ENCODE data around the gene PAK2.
"Not testable (repeated sequence)": the region's sequence is repeated elsewhere in the genome, so short reads cannot be mapped to it uniquely, and the experiment has no call there.

The PAK2 gene
- total RNA-seq = 112 to 136 (median 130) reads per million in 4 experiments

DNA sequence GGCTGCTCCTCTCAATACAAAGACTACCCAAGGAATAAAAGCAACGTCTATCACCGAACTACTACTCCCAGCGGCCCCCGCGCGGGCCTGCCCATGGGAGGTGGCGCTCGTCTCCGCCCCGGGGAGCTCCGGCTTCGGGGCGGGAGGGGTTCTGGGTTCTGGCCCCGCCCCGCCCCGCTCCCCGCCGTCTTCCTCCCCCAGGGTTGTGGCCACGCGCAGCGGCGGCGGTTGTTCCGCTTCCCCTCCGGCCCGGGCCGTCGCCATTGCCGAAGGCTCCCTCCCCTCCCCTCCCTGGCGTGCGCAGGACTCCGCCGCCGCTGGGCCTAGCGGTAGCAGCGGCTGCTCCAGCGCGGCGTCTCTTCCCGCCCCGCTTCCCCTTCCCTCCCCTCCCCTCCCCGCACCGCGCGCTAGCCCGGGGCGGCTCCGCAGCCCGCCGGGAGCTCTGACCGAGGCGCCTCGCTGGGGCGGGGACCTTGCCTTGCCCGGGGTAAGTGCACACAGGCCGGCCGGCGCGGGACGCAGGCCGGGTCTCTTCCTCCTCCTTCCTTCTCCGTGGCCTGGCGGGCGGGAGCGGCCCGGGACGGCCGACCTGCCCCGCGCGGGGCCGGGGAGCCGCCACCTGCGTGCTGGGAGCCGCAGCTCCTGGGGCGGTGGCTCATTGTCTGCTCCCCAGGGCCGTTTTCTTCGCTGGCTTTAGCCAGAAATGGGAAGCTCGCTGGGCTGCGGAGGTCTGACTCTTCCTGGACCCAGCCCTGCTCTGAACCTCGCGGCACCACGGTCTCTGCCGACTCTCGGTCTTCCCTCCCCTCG lies at the start of gene PAK2:
Gene PAK2 (plus strand): TSS at position 187 of the 810 bp plus-strand sequence. CDS start 42,790 bp downstream, outside the sequence.
- peak; percentile 81 for DNase-seq

DNA sequence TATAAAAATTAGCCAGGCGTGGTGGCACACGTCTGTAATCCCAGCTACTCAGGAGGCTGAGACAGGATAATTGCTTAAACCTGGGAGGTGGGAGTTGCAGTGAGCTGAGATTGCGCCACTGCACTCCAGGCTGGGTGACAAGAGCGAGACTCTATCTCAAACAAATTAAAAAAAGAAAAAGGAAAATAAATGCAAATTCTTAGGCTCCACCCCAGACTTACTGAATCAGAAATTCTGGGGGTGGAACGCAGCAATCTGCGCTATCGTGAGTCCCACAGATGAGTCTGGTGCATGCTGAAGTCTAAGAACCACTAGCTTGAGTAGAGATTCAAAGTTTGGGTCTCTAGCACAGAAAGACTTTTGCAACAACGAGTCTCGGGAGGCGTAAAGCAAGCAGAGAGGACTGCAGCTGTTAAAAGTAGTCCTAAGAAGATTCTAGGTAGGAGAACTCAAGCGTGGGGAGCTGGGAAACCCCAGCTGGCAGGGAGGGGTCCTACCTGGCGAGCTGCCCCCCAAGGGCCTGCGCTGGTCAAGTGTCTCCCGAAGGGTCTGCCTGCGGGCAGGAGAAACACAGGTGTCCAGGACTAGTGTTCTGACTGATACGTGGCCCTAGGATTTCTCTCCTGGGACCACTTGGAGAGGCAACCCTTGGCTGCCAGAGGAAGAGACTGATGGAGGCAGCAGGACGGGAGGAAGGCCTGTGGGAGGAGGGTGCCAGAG lies 49.6 kb upstream of the PAK2 start:
- no peak for DNase-seq

DNA sequence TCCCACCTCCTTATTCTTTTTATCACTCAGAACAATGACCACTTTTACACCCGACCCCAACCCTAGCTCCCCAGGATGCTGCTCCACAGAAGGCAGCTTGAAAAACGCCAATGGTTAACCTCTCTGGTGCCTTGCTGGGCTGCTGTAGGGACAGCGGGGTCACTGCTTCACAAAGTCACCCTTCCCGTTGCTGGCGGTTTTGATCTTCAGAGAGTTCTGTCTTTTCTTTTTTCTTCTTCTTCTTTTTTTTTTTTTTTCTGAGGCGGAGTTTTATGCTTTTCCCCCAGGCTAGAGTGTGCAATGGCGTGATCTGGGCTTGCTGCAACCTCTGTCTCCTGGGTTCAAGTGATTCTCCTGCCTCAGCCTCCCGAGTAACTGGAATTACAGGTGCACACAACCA lies 48.3 kb upstream of the PAK2 start:
- DNase-seq = no peak

DNA sequence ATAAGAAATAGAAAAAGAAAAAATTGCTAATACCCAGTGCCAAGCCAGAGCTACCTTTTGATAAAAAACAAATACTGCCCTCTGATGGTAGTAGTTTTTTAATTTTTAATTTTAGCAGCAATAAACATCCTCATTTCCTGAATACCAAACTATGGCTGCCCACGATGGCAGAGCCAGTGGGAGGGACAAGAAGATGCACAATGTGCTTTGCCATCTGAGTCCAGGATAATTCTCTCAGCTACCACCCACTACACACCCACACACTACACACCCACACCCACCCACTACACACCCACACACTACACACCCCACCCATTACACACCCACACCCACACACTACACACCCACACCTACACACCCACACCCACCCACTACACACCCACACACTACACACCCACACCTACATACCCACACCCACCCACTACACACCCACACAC lies 45.4 kb upstream of the PAK2 start:
- DNase-seq = no peak

DNA sequence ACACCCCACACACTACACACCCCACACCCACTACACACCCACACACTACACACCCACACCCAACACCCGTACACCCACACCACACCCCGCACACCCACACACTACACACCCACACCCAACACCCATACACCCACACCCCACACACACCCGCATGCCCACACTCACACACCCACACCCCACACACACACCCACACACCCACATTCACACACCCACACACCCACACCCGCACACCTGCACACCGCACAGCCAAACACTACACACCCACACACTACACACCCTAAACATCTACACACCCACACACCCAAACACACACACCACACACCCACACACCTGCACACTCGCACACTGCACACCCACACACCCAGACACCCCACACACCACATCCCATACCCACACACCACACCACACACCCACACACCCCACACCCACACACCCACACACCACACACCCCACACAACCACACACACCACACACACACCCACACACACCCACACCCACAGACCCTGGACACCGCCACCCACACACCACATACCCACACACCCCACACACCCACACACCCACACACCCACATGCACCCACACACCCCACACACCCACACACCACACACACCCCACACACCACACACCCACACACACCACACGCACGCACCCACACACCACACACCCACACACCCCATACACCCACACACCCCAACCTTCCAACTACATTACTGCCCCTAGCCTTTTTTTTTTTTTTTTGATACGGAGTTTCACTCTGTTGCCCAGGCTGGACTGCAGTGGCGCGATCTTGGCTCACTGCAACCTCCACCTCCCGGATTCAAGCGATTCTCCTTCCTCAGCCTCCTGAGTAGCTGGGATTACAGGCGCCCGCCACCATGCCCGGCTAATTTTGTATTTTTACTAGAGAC lies 44.5 kb upstream of the PAK2 start:
- no peak for DNase-seq

DNA sequence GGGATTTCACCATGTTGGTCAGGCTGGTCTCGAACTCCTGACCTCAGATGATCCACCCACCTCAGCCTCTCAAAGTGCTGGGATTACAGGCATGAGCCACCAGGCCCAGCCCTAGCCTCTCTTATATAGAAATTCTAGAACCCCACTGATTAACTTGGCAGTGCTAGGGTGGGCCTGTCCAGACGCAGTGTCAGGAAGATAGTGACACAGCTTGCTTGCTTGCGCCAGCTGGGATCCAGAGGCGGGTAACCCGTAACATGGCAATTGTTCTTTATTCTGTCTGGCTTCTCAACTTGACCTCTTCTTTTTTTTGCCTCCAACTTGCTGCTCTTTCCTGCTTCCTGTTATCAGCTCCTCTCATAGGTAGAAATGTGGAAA lies 43.8 kb upstream of the PAK2 start:
- DNase-seq = no peak

DNA sequence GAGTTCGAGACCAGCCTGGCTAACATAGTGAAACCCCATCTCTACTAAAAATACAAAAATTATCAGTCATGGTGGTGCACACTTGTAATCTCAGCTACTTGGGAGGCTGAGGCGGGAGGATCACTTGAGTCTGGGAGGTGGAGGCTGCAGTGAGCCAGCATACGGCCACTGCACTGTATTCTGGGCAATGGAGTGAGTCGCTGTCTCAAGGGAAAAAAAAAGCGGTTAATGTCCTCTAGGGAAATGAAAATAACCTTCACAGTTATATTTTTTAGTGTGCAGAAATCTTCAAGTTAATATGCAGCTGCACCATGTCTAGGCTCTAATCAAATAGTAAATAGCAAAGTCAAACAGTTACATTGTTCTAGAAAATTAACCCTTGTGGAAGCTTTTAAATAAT lies 42.4 kb upstream of the PAK2 start:
- no peak for DNase-seq

DNA sequence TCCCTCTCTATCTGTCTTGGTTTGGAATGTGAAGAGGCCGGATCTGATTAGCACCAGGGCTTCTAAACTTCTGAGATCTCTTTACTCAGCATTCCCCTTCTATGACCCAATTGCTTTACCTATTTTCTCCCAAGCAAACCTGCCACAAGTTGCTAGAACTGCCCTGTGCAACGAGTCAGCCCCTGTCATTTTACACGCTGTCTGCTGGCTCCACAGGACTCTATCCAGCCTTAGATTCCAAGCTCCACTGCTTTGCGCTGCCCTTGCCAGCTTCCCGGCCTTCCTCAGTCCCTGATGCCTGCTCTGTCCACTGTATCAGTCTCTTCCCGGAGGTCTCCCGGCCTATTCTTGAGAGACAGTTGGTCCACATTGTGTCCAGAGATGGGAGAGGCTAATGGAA lies 39.9 kb upstream of the PAK2 start:
- no peak for DNase-seq

DNA sequence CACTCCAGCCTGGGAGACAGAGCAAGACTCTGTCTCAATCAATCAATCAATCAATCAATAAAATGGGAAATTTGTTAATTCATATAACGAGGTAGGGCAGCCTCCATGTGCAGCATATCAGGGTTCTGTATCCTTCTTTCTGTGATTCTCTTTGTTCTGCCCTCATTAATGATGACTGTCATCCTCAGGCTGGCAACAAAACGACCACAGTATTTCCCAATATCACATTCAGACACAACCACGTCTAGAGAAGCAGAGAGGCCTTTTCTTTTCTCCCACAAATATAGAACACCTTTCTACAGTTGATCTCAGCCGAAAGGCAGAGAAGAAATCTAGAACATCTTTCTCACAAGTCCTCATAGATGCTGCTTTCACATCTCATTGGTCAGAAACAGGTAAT lies 38.9 kb upstream of the PAK2 start:
- DNase-seq = no peak

DNA sequence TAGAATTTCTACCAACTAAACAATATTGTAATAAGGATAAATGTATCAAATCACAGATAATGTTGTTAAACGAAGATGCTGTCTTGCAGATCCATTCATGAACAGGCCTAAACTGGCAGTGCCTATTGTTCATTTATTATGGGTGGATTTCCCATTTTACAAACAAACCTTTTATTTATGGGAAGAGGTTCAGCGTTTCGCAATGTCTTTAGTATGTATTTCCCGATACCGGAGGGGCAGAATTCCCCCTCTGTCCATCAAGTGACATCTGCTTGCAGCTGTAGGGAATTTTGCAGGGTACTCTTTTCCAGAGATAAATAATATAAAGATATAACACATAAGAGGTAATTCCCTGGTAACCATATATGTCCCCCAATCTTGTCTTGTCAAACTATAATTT lies 33.3 kb upstream of the PAK2 start:
- no peak for DNase-seq

DNA sequence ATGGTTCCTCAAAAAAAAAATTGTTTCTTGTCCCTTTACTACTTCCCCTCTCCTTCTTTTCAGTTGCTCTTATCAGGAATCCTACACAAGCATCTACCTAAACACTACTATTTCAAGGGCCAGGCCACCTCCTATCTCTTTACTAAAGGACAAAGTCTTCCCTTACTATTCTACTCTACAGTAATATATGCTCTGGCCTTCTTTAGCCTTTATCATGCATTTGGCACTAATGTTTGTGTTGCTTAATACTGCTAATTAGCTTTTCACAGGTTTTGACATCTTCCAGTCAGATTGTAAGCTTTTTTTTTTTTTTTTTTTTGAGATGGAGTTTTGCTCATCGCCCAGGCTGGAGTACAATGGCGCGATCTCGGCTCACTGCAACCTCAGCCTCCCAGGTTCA lies 32.9 kb upstream of the PAK2 start:
- no peak for DNase-seq

DNA sequence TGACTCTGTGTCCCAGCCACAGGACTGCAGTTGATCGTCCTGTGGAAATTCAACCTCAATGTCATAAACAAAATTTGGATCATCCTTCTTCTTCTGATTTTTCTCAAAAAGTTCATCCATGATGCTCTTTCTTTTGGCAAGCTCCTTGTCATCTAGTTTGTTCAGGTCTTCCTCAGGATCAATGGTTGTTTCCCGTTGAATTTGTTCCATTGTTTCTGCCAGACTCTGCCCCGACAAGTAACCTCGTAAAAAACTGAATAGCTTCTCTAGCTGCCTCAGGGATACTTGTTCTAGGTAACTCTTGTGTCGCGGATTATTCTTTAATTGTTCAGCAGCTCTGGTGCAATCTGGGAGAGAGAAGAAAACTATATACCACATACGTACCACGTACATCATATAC lies 32.1 kb upstream of the PAK2 start:
- DNase-seq = no peak

DNA sequence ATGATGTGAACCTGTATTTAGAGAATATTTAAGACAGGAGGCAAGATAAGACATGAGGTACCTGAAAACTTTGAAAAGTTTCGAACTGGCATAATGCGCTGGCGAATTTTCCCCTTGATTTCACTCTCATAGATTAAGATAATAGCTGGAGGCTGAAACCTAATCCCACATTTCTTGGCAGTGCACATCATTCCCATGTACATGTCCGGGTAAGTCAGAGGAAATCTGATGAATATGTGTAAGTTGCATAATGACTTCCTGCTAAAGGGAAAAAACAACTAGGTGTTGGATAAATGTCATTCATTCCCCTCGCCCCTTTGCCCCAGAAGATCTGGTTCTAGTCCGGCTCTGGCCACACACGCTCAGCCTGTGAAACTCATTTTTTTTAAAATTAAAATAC lies 31.2 kb upstream of the PAK2 start:
- no peak for DNase-seq

DNA sequence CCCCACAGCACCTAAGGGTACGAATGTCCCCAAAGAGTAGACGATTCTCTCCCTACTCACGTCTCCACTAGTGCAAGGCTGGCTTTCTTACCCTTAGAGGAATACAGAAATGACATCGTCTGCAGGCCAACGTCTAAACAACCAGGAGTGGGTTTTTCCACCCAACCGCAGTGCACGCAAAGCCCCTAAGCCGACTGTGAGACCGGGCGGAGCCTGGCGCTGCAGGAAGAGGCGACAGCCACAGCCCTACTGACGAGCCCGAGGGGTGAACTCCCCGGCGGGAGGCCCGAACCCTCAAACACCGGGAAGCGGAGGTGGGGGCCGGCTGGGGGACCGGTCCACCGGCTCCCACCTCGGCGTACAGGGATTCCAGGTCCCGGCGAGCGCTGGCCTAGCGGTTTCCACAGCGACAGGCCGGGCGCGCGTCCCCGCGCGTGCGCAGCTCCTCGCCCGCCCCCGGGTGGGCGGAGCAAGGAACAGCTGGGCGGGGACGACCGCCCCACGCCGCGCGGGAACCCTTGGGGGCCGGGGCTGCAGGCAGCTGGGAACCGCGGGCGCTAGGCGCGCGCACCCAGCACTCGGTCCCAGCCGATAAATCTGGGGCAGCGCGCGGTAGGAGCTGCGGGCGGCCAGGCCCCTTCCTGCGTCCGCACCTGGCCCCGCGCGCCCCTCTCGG lies 27.7 kb upstream of the PAK2 start, which contains the start of the genes CEP19 and PIGX:
Gene CEP19 (minus strand): TSS at position 413 of the 676 bp plus-strand sequence. CDS start 3,593 bp downstream, outside the sequence.
Gene PIGX (plus strand): TSS at position 540 of the 676 bp plus-strand sequence.
- peak; percentile 86 for DNase-seq

DNA sequence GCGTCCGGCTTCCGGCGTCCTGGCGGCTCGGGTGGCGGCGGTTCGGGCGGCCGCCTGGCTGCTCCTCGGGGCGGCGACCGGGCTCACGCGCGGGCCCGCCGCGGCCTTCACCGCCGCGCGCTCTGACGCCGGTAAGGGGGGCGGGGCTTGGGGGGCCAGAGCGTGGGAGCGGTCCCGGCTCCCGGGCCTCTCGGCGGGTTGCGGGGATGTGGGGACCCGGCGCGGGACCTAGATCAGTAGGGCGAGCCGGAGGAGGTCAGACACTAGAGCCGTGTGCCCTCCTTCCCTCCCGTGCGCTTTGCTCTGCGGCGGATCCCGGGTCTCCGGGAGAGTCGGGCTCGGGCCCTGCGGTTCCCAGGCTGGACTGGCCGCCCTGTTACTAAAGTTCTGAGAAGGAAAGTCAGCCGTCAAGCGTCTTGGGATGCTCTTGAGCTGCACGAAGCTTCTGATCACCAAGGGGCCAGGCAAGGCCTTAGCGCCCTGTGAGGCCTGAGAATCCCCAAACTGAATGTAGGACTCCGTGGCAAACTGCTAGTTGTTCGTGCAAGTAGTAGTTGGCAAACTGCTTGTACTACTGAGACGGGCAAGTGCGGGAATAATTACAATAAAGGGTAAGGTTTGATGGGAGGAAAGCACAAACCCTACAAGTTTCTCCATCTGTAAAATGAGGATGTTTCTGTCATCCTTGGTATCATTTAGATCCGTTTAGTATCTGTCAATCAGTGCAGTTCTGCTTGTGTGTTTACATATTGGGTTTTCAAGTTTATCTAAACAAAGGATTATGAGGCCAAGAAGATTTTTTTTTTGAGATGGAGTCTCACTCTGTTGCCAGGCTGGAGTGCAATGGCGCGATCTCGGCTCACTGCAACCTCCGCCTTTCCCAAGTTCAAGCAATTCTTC lies 26.9 kb upstream of the PAK2 start:
- peak; percentile 63 for DNase-seq

DNA sequence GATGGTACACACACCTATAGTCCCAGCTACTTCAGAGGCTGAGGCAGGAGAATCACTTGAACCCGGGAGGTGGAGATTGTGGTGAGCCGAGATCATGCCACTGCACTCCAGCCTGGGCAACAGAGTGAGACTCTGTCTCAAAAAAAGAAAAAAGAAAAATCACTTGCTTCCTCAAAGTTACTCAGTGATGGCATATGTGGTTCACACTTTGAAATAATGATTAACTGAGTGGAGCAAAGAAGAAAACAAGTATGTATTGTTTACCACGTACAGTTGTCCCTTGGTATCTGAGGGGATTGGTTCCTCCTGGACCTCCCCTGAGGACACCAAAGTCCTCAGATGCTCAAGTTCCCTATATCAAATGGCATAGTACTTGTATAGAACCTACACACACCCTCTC lies 22.5 kb upstream of the PAK2 start:
- not testable (repeated sequence) for DNase-seq

DNA sequence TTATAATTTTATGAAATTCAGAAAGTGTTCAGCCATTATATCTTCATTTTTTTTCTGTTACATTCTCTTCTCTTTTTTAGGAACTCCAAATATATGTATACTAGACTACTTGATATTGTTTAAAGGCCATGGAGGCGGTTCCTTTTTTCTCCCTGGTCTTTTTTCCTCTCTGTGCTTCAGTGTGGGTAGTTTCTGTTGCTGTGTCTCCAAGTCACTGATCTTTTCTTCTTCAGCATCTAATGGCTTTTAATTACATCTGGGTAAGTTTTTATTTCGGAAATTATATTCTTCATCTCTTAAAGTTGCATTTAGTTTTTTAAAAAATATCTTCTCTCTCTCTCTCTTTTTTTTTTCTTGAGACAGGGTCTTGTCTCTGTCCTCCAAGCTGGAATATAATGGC lies 18.6 kb upstream of the PAK2 start:
- DNase-seq = no peak

DNA sequence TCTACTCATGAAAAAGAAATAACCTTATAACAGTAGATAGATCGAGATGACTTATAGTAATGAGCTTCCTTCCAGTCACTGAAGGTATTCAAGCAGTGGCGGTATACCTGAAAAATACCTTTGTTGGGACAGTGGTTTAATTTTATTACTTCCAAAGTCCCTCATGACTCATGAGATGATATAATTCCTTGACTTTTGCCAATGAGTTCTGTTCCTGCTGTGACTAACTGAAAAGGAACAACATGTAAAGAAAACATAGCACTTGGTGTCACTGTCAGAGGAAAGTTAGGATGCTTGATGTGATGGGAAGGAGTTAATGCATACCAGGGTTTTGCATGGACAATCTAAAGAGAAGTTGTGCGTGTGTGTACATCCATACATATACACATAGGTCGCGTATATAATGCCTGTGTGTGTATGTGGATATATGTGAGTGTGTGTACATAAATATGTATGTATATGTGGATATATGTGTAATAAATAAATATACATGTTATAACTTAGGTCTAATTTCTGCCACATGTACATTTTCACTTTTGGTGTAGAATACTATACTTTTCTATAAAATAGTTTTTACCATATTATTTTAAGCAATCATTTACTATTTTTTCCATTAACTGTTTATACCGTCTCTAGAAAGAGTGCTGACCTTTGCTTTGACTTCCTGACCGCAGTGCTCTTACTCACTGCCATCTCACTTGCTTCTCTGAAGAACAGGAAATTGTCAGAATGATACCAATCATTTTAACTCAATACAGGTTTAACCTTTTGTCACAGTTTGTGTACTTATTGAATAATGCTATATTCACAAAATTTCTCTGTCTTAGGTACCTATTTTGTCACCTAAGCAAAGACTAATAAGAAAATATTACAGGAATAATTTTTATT lies 12.6 kb upstream of the PAK2 start:
- no peak for DNase-seq

DNA sequence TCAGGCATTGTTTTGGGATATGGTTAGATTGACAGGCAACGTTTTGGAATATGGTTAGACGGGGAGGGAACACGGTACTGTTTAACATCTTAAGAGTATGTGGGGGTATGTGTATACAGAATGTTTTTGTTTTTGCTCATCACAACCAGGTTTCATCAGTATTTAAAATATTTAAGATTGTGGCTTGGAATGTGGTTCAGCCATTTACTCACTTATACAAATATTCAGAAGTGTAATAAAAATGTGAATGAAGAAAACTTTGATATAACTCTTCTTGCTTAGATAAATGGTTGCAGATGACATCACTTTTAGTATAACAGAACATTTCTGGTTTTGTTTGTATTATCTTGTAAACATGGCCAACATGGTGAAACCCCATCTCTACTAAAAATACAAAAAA lies 3.9 kb upstream of the PAK2 start:
- DNase-seq = no peak

Data from effector CD8-positive, alpha-beta T cell (primary cell).